ENCODE data around the gene PUM2.
"Not testable (repeated sequence)": the region's sequence is repeated elsewhere in the genome, so short reads cannot be mapped to it uniquely, and the experiment has no call there.

Gene PUM2

DNA sequence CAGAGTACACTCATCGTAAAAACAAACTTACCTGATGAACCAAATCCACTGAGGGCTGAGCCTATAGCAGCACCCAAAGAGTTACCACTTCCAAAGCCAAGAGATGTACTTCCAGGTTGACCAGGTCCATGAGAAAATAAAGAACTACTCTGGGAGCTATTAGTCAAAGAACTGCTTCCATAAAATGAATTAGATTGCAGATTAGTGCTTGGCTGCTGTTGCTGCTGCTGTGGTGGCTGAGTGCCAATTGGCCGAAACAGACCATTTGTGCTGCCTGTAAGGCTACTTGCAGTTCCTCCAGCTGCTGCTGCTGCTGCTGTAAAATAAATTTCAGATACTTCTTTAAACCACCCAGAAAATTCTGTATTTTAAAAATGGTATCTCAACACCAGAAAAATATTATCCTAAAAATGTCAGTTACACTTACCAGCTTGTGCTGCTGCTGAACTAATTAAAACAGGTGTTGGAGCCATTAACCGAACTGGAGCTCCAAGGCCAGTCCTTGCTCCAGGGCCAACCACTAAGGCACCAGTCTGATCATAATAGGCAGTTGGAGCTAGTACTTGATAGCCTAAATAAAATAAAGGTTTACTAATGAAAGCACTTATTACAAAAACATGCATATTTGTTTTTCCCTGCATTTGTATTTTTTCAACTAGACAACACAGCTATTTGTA lies 67.6 kb downstream of the PUM2 start:
- DNase-seq, result peak; percentile 47

DNA sequence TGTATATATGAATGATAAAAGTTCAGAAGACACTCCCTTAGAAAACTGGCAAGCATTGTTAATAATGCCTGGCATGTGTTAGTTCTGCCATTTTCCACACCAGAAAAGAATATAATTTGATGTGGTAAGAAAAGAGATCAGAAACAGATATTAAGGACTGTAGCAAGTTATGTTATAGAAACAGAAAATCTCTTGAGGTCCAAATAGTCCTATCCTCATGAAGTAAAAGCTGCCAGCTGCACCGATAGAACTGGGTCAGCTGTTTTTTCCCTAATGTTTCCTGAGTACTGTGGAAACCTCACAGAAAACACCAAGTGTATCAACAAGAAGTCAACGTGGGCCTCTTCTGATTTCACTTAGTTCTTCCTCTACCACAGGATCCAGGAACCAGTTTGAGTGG lies 68.8 kb downstream of the PUM2 start:
- no peak for DNase-seq

DNA sequence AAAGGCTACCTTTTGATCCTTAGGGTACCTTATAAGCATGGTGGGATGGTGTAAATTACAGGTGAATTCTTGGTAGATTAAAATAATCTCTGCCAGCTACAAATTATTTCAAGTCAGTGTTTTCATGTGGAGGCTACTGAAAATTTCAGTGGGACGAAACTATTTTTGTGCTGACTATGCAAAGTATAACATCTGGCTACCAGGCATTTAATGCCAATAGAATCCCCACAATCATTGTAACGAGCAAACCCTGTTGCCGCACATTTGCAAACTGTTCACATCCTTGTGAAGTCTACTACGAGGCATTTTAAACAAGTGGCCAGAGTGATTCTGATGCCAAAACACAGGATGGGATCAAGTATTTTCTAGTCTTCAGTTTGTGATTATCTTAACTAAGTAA lies 77.6 kb downstream of the PUM2 start:
- no peak for DNase-seq

DNA sequence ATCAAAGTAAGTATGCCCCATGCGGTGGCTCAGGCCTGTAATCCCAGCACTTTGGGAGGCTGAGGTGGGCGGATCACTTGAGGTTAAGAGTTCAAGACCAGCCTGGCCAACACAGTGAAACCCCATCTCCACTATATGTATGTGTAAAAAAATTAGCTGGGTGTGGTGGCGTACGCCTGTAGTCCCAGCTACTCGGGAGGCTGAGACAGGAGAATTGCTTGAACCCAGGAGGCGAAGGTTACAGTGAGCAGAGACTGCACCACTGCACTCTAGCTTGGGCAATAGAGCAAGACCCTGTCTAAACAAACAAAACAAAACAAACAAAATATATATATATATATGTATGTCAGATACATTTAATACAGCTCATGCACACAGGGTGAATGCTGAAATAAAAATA lies 82.3 kb downstream of the PUM2 start:
- not testable (repeated sequence) for DNase-seq

DNA sequence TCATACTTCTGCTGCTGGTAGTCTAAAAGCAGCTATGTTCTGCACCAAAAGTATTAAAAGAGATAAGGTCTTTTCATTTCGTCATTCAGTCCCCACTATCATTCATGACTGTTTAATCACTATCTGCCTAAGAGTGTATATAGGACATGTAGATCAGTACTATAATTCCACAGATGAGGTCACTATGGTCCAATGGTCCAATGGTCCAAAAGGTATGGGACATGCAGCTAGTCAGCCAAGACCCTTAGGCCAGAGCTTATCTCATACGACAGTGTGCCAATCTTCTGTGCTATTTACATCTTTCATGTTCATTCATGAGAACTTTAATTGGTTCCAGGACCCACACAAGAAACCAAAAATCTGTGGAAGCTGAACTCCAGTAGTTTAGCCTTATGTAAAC lies 83.1 kb downstream of the PUM2 start:
- no peak for DNase-seq

DNA sequence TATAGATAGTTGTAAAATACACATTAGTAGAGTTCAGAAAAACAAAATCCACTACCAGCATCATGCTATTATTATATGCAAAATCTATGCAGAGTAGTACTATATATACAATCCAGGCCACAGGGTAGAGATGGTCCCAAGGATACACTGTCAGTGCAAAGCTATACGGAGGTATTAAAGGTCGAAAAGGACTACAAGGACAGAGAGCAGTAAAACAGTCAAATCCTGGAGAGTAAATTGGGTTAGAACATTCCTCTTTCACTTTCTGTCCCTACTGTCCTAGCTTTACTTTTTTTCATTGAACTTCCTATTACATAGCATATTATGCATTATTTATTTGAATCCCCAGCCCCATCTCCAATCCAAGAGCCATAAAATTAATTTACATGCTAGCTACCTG lies 86.0 kb downstream of the PUM2 start:
- no peak for DNase-seq

DNA sequence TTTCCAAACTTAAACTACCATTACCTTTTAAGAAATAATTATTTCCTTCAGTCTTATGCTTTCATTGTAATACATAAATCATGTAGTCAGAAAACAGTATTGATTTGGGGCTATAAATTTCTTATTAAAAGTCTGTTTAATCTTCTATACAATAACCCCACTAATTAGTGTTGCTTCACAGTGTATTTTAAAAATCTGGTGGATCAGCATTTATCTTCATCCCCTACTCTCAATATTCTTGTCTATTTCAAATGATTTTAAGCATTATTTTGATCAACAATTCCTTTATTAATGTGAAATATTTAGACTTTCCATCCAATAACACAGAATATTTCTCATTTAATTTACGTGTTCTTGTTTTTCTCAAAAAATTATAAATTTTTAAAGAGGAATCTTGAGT lies 93.2 kb downstream of the PUM2 start:
- no peak for DNase-seq

DNA sequence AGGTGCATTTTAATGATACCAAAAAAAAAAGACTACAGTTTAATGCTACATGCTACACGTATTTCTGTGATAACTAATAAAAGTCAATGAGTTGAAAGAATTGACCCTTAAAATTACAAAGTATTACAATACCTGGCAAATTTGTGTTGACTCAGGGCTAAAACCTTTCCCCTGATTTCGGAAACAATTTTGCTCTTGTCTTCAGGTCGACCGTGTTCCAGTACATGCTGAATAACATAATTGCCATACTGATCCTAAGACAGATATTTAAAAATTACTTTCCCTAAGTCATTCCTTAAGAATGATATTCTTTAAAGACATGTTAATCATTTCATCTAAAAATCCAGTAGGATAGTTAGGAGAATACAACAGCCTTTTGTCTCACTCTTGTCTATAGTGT lies 95.9 kb downstream of the PUM2 start:
- no peak for DNase-seq

DNA sequence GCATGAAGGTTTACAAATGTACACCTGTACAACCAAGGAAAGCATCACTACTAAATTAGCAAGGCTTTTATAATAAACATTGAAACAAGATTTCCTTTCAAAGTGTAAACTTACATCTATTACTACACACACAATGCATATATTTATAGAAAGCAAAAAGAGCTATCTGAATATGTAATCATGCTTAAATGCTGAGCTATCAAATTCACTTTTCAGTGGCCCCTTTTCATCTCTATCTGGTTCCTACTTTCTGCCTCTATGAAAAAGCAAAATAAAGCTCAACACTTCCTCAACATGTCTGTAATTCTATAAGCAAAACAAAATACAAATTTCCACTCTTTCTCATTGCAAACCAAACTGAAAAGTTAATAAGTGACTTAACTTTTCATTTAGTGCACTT lies 100.2 kb downstream of the PUM2 start:
- DNase-seq, result no peak

DNA sequence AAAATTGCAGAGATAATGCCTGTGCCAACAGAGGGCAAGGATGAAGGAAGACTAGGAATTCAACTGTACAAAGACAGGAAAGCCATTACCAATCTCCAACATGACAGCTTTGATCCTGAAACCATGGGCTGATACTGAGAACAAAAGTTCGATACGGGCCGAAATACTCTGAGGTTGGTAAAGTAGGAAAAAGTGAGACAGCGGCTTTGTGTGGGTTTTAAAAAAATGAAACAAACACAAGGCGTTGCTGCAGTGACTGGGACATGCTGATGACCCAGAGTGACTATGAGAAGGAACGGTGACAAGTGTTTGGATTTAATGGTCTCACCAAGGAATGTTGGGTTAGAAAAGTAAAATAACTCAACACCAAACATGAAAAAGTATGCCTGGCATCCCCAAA lies 101.5 kb downstream of the PUM2 start:
- DNase-seq, result no peak

DNA sequence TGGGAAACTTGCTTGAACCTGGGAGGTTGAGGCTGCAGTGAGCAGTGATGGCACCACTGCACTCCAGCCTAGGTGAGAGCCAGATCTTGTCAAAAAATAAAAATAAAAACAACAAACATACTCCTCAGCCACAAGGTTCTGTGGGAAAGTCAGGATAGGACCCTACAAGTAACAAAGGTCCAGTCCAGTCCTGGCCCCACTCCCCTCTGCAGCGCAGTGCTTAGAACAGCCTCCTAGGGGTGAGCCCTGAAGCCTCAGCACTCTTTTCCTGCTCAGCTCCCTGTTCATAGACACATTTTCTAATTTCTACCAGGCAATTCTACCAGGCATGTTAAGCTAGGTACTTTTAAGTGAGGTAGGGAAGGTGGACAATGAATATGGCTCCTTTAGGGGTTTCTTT lies 103.6 kb downstream of the PUM2 start:
- no peak for DNase-seq

DNA sequence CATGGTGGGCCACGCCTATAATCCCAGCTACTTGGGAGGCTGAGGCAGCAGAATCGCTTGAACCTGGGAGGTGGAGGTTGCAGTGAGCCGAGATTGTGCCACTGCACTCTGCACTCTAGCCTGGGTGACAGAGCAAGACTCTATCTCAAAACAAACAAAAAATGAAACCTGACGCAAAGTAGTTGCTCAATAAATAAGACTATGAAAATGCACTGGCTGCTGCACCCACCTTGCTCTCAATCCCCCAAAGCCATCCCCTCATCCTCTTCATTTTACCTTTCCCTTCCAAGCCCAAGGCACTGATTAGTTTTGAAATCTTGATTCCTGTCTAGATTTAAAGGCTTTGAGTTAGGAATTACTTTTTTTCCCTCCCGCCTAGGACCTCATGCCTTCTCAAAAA lies 107.0 kb downstream of the PUM2 start:
- DNase-seq, result not testable (repeated sequence)

DNA sequence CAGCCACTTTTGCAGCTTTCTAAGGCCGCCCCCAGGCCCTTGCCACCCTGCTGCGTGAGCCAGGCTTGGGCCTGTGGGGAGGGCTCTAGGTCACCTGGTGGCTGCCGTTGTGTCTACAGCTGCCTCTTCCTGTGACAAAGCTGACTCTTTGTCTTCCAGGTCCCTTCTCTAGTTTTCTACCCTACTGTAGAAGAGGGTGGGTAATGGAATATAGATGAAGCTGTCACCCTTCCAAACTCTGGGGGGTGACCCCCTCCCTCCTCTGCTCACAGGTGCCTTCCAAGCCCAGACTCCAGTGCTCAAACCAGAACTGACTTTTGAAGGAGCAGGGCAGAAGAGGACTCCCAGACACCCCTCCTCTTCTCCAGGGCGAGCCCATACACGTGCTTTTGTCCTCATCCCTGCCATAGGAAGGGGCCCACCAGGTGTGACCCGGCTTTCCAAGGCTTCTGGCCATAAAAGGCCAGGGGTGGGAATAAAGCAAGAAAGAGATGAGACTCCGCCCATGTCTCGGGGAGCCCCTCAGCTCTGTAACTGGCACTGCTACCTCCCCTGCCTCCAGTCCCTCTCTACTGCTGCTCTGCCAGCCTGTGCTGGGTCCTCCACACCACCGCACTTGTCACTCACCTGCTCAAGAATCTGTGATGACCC lies 107.8 kb downstream of the PUM2 start:
- no peak for DNase-seq

DNA sequence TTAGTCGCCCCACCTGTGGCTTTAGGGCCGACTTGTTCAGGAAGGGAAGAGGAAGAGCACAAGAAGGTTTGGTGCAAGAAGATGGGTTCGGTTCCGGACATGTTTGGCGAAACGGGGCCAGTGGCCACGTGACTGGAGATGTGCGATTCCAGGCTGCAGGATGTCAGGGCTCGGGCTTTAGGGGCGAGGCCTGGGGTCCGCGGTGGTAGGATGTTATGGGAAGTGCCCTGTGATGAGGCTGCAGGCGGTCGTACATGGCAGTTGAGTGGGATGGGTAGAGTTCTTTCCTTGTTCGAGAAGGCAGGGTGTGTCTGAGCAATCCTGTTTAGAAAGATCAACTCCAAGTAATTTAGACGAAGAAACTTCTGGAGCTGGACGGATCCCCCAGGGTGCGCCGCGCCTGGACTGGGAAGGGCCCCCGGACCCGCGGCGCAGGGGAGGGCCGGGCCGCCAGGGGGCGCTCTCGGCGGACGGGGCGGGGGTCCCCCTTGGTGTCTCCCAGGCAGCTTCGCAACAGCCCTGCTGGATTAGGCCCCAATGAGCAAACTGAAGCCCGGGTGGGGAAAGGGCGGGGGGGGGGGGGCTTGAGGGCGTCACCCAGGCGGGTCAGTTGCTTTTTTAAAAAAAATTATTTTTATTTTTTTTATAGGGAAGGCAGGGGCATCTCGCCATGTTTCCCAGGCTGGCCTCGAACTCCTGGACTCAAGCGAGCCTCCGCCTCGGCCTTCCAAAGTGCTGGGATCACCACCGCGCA lies 108.5 kb downstream of the PUM2 start:
- DNase-seq, result no peak

DNA sequence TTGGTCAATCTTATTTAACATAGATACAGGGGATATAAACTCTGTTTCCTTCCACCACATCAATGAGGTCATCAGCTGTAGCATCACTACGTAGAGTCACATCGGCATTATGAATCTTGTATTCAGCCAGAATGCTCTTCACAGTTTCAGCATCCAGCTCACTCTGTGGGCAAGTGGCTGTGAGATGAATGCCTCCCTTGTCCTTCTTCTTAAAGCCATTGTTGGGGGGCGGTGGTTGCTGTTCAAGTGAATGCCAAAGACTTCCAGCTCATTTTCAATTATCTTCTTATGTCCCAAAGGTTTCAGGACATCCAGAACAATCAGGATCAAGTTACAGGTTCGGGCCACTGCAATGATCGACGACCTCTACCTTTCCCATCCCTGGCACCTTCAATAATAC lies 110.4 kb downstream of the PUM2 start:
- DNase-seq, result not testable (repeated sequence)

DNA sequence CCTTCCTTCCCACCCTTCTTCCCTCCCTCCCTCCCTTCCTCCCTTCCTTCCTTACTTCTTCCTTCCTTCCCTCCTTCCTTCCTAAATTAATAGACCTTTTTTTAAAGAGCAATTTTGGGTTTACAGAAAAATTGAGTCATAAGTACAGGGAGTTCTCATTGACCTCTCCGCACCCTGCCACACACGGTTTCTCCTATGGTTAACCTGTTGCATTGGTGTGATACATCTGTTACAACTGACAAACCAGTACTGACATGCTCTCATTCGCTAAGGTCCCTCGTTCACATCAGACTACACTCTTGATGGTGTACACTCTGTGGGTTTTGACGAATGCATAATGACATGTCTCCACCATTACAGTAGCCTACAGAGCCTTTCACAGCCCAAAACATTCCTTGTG lies 114.1 kb downstream of the PUM2 start:
- no peak for DNase-seq

DNA sequence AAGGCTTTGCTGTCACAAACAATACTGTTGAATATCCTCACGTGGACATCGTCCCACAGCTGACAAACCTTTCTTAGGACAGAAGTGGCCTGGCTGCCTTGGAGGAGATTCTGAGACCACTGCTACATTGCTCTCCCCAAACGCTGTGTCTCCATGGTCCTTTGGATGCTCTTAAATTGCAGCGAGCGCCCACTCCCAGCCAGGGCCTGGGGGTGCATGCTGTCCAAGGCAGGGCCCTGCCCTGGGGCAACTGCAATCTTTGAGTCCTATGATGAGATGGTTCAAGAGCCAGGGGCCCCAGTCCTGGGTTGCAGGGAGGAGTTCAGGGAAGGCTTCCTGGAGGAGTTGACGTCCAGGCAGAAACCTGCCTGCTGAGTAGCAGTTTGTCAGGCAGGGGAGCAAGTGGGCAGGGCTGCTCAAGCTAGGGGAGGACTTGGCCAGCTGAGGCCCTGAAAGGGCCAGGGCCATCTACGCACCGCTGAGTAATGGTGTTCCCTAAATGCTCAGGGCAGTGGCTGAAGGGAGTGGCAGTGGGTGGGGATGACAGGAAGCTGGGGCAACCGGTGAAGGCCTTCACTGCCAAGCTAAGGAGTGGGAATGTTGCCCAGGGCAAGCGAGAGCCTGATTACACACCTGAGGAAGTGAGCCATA lies 114.9 kb downstream of the PUM2 start:
- no peak for DNase-seq

DNA sequence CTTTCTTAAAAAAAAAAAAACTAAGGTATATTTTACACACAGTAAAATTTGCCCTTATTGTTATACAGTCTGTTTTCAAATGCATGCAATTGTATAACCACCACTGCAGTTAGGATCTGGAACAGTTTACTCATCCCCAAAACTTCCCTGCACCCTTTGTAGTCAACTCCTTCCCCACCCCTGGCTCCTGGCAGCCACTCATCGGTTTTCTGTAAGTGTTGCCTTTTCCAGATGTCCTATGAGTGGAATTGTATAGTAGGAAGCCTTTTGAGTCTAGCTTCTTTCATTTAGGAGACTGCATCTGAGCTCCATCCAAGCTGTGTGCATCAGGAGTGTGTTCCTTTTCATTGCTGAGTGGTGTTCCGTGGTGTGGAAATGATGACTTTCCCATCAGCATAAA lies 116.0 kb downstream of the PUM2 start:
- DNase-seq, result not testable (repeated sequence)

DNA sequence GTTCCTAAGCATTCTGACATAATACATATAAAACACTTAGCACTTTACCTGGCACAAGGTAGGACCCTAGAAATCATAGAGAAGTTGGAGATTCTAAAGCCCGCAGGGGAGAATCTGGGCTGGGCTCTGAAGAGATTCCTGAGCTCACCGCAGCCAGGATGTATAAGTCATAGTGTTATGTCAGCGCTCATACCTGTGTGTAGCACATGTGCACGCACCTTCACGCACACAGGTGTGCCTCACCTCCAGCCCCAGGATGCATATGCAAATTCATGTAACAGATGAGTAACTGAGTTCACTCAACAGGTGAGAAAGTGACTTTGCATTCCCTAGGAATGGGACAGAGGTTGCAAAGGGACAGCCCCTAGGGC lies 117.8 kb downstream of the PUM2 start:
- DNase-seq, result no peak

DNA sequence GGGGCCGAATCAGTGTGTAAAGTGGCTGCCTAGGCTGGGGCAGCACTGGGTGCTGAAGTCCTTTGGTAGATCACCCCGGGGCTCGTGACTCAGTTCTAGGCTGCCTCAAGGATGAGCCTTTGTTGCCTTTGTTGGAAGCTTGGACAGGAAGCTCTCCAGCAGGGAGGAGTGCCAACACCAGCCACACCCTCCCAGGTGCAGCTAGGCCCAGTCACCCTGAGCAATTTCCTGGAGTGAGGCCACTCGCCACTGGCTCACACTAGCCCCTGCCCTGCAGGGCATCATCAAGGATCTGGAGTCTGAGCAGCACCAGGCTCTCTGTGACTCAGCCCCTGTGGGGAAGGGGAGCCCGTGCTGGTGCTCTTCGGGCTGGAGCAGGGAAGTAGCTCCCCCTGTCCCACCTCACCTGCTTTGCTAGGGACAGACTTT lies 119.0 kb downstream of the PUM2 start:
- DNase-seq, result no peak

DNA sequence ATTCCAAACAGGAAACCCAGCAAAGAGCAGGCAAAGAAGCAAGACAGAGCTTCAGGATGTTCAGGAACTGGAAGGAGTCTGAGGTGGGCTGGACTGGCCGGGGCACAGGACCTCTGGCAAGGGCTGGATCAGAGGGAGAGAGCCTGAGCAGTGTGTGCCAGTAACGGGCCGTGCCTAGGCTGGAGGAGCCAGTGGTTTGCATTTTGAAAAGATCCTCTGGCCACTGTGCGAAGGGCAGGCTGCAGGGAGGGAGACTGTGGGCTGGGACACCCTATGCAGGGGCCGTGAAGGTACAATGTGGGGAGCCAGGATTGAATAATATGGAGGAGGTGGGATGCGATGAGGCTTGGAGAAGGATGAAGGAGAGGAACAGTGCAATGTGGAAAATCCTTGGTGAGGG lies 119.5 kb downstream of the PUM2 start:
- DNase-seq, result no peak

DNA sequence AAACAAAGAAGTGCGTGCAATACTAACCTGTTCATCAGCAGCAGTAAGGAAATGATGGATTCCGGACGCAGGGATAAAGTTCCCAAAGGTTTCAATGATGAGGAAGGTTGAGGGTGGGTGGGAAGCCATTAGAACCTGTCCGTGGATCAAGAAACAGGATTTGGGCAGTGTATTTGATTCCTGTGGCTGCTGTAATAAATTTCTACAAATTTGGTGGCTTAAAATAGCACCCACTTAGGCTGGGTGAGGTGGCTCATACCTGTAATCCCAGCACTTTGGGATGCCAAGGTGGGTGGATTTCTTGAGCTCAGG lies 120.6 kb downstream of the PUM2 start:
- DNase-seq, result no peak

DNA sequence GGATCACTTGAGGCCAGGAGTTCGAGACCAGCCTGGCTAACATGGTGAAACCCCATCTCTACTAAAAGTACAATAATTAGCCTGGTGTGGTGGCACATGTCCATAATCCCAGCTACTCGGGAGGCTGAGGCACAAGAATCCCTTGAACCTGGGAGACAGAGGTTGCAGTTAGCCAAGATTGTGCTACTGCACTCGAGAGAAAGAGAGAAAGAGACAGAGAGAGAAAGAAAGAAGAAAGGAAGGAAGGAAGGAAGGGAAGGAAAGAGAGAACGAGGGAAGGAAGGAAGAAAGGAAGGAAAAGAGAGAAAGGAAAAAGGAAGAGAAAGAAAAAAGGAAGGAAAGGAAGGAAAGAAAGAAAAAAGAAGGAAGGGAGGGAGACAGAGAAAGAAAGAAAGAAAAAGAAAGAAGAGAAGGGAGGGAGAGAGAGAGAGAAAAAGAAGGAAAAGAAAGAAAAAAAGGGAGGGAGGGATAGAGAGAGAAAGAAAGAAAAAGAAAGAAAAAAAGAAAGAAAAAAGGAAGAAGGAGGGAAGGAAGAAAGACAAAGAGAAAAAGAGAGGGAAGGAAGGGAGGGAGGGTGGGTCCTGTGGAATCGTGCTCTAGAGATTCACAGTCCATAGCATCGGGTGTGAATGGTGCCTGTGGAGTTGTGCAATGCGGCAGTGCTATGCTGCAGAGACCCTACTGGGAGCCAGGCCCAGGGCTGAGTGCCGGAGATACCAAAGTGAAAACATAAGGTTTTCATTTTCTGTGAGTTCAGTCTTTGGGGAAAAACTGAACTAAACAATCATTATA lies 121.1 kb downstream of the PUM2 start:
- no peak for DNase-seq
